GM12872 (cell line): ENCODE data around the gene DLG2.

ENCODE experiments used
- CTCF ChIP-seq: IDR thresholded peaks from 3 replicates; pipeline ENCODE4 v1.5.1; 2011; ENCODE audit warnings: low read depth, mild to moderate bottlenecking, low read length, moderate library complexity; ENCODE audit not compliant: insufficient read depth

Gene DLG2

GRCh38 chr11:84241343-84242131, 1385.6 kb downstream of the DLG2 start:
- TF ChIP-seq CTCF, result no peak

GRCh38 chr11:84240847-84241246, 1386.3 kb downstream of the DLG2 start:
- no peak for TF ChIP-seq CTCF

GRCh38 chr11:84236436-84236835, 1390.7 kb downstream of the DLG2 start:
- TF ChIP-seq CTCF, result no peak

- no peak for TF ChIP-seq CTCF
Measured at GRCh38 chr11:84234462-84235202, 1392.5 kb downstream of the DLG2 start.

- no peak for TF ChIP-seq CTCF
Measured at GRCh38 chr11:84234011-84234410, 1393.1 kb downstream of the DLG2 start.

- no peak for TF ChIP-seq CTCF
Measured at GRCh38 chr11:84232511-84232910, 1394.6 kb downstream of the DLG2 start.

- TF ChIP-seq CTCF, result no peak
Measured at GRCh38 chr11:84230402-84230801, 1396.7 kb downstream of the DLG2 start.
